Vagina (tissue), 2 donors: Measurements from ENCODE around the gene EFNA3. TPM values are rescaled to one million over a fixed set of nuclear protein-coding genes. Genes with fewer than 3 reads are reported as not detected.

Experiments used
- DNase-seq, 2 donors: peaks; one replicate each; pipeline ENCODE4 v3.0.0-alpha.2; 2017; ENCODE audit errors: extremely low spot score in 2 of 2
- H3K27ac ChIP-seq: fragments of 200-600 bp; sonication (generic); one replicate; pipeline ENCODE4 v1.5.1; 2019
- H3K27me3 ChIP-seq: fragments of 200-600 bp; sonication (generic); one replicate; pipeline ENCODE4 v1.5.1; 2019
- H3K36me3 ChIP-seq, 2 donors: fragments of 200-600 bp; sonication (generic); one replicate each; pipeline ENCODE4 v1.5.1; 2017 to 2019
- H3K4me1 ChIP-seq: fragments of 200-600 bp; sonication (generic); one replicate; pipeline ENCODE4 v1.5.1; 2019
- H3K4me3 ChIP-seq, 2 donors: fragments of 200-600 bp; sonication (generic); 1 replicate in 1 of 2; 2 replicates in 1 of 2; pipeline ENCODE4 v1.5.1; 2016 to 2019
- H3K9me3 ChIP-seq: fragments of 200-600 bp; sonication (generic); one replicate; pipeline ENCODE4 v1.5.1; 2019
- POLR2A ChIP-seq, 2 donors: fragments of 450-650 bp; IDR thresholded peaks; one replicate each; pipeline ENCODE4 v1.6.1; 2017; ENCODE audit warnings: antibody characterized with exemption in 2 of 2, mild to moderate bottlenecking in 2 of 2, moderate library complexity in 2 of 2
- POLR2AphosphoS5 ChIP-seq, 2 donors: sonication (generic); formaldehyde crosslinking; IDR thresholded peaks; one replicate each; pipeline ENCODE4 v1.9.0; 2017; ENCODE audit warnings: antibody characterized with exemption in 2 of 2, mild to moderate bottlenecking in 2 of 2, low read depth in 1 of 2; ENCODE audit not compliant: insufficient read depth in 1 of 2
- intact Hi-C: fragments of 100-400 bp; cut with DNase I; formaldehyde crosslinking; loops from one replicate; pipeline ENCODE4 v1.15.1; 2023
- total RNA-seq: library from RNA; depleted of rRNA; stranded (reverse); fragments of >200 nt; gene quantifications from one replicate; pipeline ENCODE4 v1.2.3, GENCODE V29; 2016
- TF ChIP-seq, protein P1 (sequence below), 3 experiments: fragments of 450-650 bp in 2 of 3; fragments of 200-600 bp in 1 of 3; sonication (generic) in 1 of 3; IDR thresholded peaks; one replicate each; pipeline ENCODE4 v1.5.1; 2017 to 2019; ENCODE audit warnings: antibody characterized with exemption in 3 of 3, mild to moderate bottlenecking in 2 of 3, moderate library complexity in 2 of 3

The EFNA3 gene
- total RNA-seq, 1 donor from 2014 or later, result 22.3 TPM

DNA sequence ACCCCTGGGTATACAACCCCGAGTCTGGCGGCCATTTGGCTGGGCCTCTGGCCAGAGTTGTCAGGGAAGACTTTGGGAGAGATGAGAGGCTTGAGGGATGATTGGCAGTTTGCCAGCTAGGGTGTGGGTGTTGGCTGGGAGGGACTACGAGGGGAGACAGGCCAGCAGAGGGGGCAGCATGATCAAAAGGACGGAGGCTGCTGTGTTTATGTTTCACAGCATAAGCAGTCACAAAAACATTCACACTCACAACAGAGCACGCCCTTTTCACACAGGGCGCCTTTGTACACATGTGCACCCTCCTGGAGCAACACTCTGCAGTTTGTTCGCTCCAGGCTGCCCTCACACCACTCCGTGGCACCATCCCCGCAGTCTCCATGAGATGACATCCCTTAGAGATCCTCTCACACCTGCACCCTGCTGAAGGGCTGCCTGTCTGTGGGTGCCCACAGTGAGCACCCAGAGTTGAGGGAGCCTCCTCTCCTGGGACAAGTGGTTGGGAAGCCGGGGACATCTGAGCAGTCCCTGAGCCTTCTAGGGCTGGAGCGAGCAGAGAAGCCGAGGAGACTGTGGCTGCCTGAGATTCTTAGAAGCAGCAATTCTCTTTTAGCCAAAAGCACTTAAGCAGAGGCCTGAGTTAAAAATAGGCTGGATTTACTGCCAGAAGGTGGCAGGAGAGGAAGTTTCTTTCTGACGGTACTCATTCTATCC, 15.4 kb downstream of the EFNA3 start:
- intact Hi-C loops, result loop anchor here (5.0 kb wide), 1 partner anchor 38 kb away; no protein-coding TSS in a partner anchor
- no peaks in the 10 kb centered on the region for H3K36me3 ChIP-seq
- H3K27me3 ChIP-seq, result no peaks in the 10 kb centered on the region
- no peaks in the 10 kb centered on the region for H3K9me3 ChIP-seq
- TF ChIP-seq POLR2A (IDR thresholded peaks at IDR 0.05) (no peak), POLR2AphosphoS5 (IDR thresholded peaks at IDR 0.05; ENCODE audit: insufficient read depth in 1 of 2, low read depth in 1 of 2) (no peak)
- TF ChIP-seq, protein P1, sequence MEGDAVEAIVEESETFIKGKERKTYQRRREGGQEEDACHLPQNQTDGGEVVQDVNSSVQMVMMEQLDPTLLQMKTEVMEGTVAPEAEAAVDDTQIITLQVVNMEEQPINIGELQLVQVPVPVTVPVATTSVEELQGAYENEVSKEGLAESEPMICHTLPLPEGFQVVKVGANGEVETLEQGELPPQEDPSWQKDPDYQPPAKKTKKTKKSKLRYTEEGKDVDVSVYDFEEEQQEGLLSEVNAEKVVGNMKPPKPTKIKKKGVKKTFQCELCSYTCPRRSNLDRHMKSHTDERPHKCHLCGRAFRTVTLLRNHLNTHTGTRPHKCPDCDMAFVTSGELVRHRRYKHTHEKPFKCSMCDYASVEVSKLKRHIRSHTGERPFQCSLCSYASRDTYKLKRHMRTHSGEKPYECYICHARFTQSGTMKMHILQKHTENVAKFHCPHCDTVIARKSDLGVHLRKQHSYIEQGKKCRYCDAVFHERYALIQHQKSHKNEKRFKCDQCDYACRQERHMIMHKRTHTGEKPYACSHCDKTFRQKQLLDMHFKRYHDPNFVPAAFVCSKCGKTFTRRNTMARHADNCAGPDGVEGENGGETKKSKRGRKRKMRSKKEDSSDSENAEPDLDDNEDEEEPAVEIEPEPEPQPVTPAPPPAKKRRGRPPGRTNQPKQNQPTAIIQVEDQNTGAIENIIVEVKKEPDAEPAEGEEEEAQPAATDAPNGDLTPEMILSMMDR (IDR thresholded peaks at IDR 0.05), result no peak
- no peak for DNase-seq
- no peak overlapping the region for H3K27ac ChIP-seq
- no peak overlapping the region for H3K4me3 ChIP-seq
- peaks cover 24% of the 10 kb centered on the region for H3K4me1 ChIP-seq

- no peak overlapping the region for H3K27ac ChIP-seq
- H3K4me3 ChIP-seq, result no peak overlapping the region
- TF ChIP-seq, protein P1 (IDR thresholded peaks at IDR 0.05), result no peak
- TF ChIP-seq POLR2AphosphoS5 (IDR thresholded peaks at IDR 0.05; ENCODE audit: insufficient read depth in 1 of 2, low read depth in 1 of 2) (no peak), POLR2A (IDR thresholded peaks at IDR 0.05) (no peak)
- intact Hi-C loops, result loop anchor here (5.0 kb wide), 1 partner anchor 38 kb away; no protein-coding TSS in a partner anchor
- no peaks in the 10 kb centered on the region for H3K36me3 ChIP-seq
- DNase-seq, result no peak
- peaks cover 24% of the 10 kb centered on the region for H3K4me1 ChIP-seq
- no peaks in the 10 kb centered on the region for H3K27me3 ChIP-seq
- no peaks in the 10 kb centered on the region for H3K9me3 ChIP-seq
Measured at GRCh38 chr1:155094622-155094948, 15.9 kb downstream of the EFNA3 start.

DNA sequence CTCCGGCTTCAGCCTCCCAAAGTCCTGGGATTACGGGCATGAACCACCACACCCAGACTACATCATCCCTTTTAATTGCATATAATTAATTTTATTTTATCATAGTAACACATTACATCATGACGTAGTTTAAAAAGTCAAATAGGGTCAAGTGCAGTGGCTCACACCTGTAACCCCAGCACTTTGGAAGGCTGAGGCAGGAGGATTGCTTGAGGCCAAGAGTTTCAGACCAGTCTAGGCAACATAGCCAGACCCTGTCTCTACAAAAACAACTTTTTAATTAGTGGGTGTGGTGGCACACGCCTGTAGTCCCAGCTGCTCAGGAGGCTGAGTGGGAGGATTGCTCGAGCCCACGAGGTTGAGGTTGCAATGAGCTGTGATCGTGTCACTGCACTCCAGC, 20.7 kb downstream of the EFNA3 start:
- Histone ChIP-seq H3K9me3 (no peaks in the 10 kb centered on the region), H3K36me3 (no peaks in the 10 kb centered on the region), H3K4me1 (peaks cover 3% of the 10 kb centered on the region), H3K4me3 (no peak overlapping the region), H3K27ac (no peak overlapping the region), H3K27me3 (no peaks in the 10 kb centered on the region)
- intact Hi-C loops, result no loop called here
- DNase-seq, result no peak
- no peak for TF ChIP-seq POLR2A (IDR thresholded peaks at IDR 0.05)
- TF ChIP-seq POLR2AphosphoS5 (IDR thresholded peaks at IDR 0.05; ENCODE audit: insufficient read depth in 1 of 2, low read depth in 1 of 2), result no peak
- TF ChIP-seq, protein P1 (IDR thresholded peaks at IDR 0.05), result no peak

DNA sequence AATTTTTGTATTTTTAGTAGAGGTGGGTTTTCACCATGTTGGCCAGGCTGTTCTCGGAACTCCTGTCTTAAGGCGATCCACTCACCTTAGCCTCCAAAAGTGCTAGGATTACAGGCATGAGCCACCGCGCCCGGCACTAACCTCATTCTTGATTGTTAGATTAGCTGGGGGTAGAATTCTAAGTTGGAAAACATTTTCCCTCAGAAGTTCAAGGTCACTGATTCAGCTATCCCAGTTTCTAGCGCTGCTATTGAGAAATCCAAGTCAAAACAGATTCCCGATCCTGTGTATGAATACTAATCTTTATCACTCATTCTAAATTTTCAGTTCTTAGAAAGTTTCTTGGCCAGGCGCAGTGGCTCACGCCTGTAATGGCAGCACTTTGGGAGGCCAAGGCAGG, 24.7 kb downstream of the EFNA3 start:
- intact Hi-C loops, result no loop called here
- H3K4me1 ChIP-seq, result no peaks in the 10 kb centered on the region
- no peaks in the 10 kb centered on the region for H3K36me3 ChIP-seq
- no peak for DNase-seq
- no peaks in the 10 kb centered on the region for H3K27me3 ChIP-seq
- H3K4me3 ChIP-seq, result no peak overlapping the region
- H3K9me3 ChIP-seq, result no peaks in the 10 kb centered on the region
- no peak for TF ChIP-seq POLR2A (IDR thresholded peaks at IDR 0.05)
- TF ChIP-seq, protein P1 (IDR thresholded peaks at IDR 0.05), result no peak
- no peak for TF ChIP-seq POLR2AphosphoS5 (IDR thresholded peaks at IDR 0.05; ENCODE audit: insufficient read depth in 1 of 2, low read depth in 1 of 2)
- H3K27ac ChIP-seq, result no peak overlapping the region
